ENCODE measurements around the gene DNASE1L3.

GRCh38 chr3:58190882-58191281 is 19.9 kb downstream of the DNASE1L3 start:
- no peak for TF ChIP-seq POLR2AphosphoS5 (IDR thresholded peaks at IDR 0.05; ENCODE audit: low read depth, low read length)
- TF ChIP-seq FOXP2 (optimal IDR thresholded peaks at IDR 0.05; ENCODE audit: borderline replicate concordance, extremely low read depth, extremely low read length, insufficient read depth): no peak
